H1 (cell line): ENCODE results near the gene RBMS1. TPM values are rescaled to one million over a fixed set of nuclear protein-coding genes. Genes with fewer than 3 reads are reported as not detected.

Experiments used
- CTCF ChIA-PET: fragments of 300-600 bp; sonication (Branson Sonifier 250); formaldehyde crosslinking; loops from one replicate; lab custom pipeline; 2021; ENCODE audit not compliant: partially characterized antibody; lab: Charles Lee
- POLR2A ChIA-PET: fragments of 300-600 bp; sonication (Branson Sonifier 250); formaldehyde crosslinking; loops from one replicate; lab custom pipeline; 2021; ENCODE audit warnings: inconsistent platforms; ENCODE audit not compliant: partially characterized antibody; lab: Charles Lee
- DNase-seq, 2 experiments: peaks; one replicate each; pipeline versions ENCODE4 v3.0.0 to v3.0.0-alpha.2; 2010 to 2022; ENCODE audit warnings: low spot score in 2 of 2, low read depth in 1 of 2, mixed read lengths in 1 of 2
- FAIRE-seq: peaks from 2 replicates; lab custom pipeline; 2011; peaks lifted over from hg19 to GRCh38; lab: Jason Lieb, UNC
- H2AFZ ChIP-seq: 2 replicates; pipeline ENCODE4 v1.8.1; 2012; ENCODE audit warnings: low read length, inconsistent platforms
- H2AK5ac ChIP-seq: 2 replicates; pipeline ENCODE4 v1.6.1; 2013; ENCODE audit warnings: low read depth, low read length
- H2BK120ac ChIP-seq: replicated peaks from 2 replicates; pipeline ENCODE3; 2013; ENCODE audit warnings: low read depth, low read length, inconsistent platforms
- H2BK12ac ChIP-seq: 2 replicates; pipeline ENCODE4 v1.6.1; 2013; ENCODE audit warnings: low read depth, low read length
- H2BK15ac ChIP-seq: 2 replicates; pipeline ENCODE4 v1.6.1; 2013; ENCODE audit warnings: low read length
- H2BK20ac ChIP-seq: 2 replicates; pipeline ENCODE4 v1.6.1; 2013; ENCODE audit warnings: low read length
- H2BK5ac ChIP-seq: 2 replicates; pipeline ENCODE4 v1.6.1; 2013; ENCODE audit warnings: low read depth, low read length
- H3K14ac ChIP-seq: 2 replicates; pipeline ENCODE4 v1.6.1; 2013; ENCODE audit warnings: inconsistent platforms; ENCODE audit not compliant: insufficient read length
- H3K18ac ChIP-seq: 2 replicates; pipeline ENCODE4 v1.6.1; 2013; ENCODE audit warnings: low read length; ENCODE audit errors: extremely low read depth
- H3K23ac ChIP-seq: 2 replicates; pipeline ENCODE4 v1.6.1; 2013; ENCODE audit warnings: inconsistent platforms; ENCODE audit not compliant: insufficient read length
- H3K23me2 ChIP-seq: 2 replicates; pipeline ENCODE4 v1.6.1; 2013; ENCODE audit warnings: low read depth, low read length
- H3K27ac ChIP-seq: 2 replicates; pipeline ENCODE4 v1.6.1; 2011; ENCODE audit warnings: low read depth, low read length, inconsistent platforms
- H3K27me3 ChIP-seq, 4 experiments: replicated peaks in 1 of 4; 1 replicate in 1 of 4; 2 replicates in 3 of 4; pipeline versions ENCODE4 v1.6.1 to v1.8.1; 2011 to 2013; ENCODE audit warnings: low read length in 3 of 4, mild to moderate bottlenecking in 3 of 4, inconsistent platforms in 2 of 4, mixed read lengths in 2 of 4, moderate library complexity in 1 of 4; ENCODE audit not compliant: control insufficient read depth in 3 of 4, insufficient read depth in 3 of 4; ENCODE audit errors: extremely low read depth in 1 of 4
- H3K36me3 ChIP-seq, 4 experiments: 2 replicates each; pipeline versions ENCODE4 v1.6.1 to v1.8.1; 2011 to 2013; ENCODE audit warnings: mild to moderate bottlenecking in 4 of 4, low read length in 3 of 4, moderate library complexity in 2 of 4, control low read depth in 1 of 4, inconsistent platforms in 1 of 4; ENCODE audit not compliant: insufficient read depth in 4 of 4, control insufficient read depth in 2 of 4
- H3K4ac ChIP-seq: replicated peaks from 2 replicates; pipeline ENCODE3; 2013; ENCODE audit warnings: low read length, low read depth, mixed read lengths, inconsistent platforms; ENCODE audit not compliant: insufficient read length
- H3K4me1 ChIP-seq, 4 experiments: replicated peaks in 1 of 4; 1 replicate in 1 of 4; 2 replicates in 3 of 4; pipeline versions ENCODE4 v1.6.1 to v1.8.1; 2011 to 2013; ENCODE audit warnings: low read length in 3 of 4, inconsistent platforms in 2 of 4, mixed read lengths in 1 of 4; ENCODE audit not compliant: insufficient read depth in 4 of 4, control insufficient read depth in 3 of 4
- H3K4me2 ChIP-seq, 2 experiments: 2 replicates each; pipeline versions ENCODE4 v1.6.1 to v1.8.1; 2011 to 2013; ENCODE audit warnings: low read depth in 2 of 2, low read length in 2 of 2, control low read depth in 1 of 2, inconsistent platforms in 1 of 2, mild to moderate bottlenecking in 1 of 2; ENCODE audit not compliant: insufficient read depth in 1 of 2
- H3K4me3 ChIP-seq, 4 experiments: fragments of 200-600, 300-600 bp in 1 of 4; sonication (generic), shearing (Covaris generic), sonication (Bioruptor Twin) in 1 of 4; 2 replicates each; pipeline versions ENCODE4 v1.5.1 to v1.8.1; 2011 to 2016; ENCODE audit warnings: low read length in 4 of 4, low read depth in 3 of 4, control low read depth in 2 of 4, inconsistent platforms in 2 of 4, mild to moderate bottlenecking in 2 of 4, mixed read lengths in 1 of 4, moderate library complexity in 1 of 4; ENCODE audit not compliant: insufficient read depth in 2 of 4; ENCODE audit errors: extremely low read depth in 1 of 4
- H3K56ac ChIP-seq: replicated peaks from 2 replicates; pipeline ENCODE3; 2013; ENCODE audit warnings: low read depth, mild to moderate bottlenecking, mixed read lengths, low read length, inconsistent platforms; ENCODE audit not compliant: insufficient read length
- H3K79me1 ChIP-seq: 2 replicates; pipeline ENCODE4 v1.6.1; 2013; ENCODE audit warnings: low read depth, low read length, control low read depth
- H3K79me2 ChIP-seq, 2 experiments: 2 replicates each; pipeline versions ENCODE4 v1.6.1 to v1.8.1; 2012 to 2013; ENCODE audit warnings: low read length in 2 of 2, mild to moderate bottlenecking in 2 of 2, inconsistent platforms in 1 of 2; ENCODE audit not compliant: insufficient read depth in 2 of 2, control insufficient read depth in 1 of 2
- H3K9ac ChIP-seq, 4 experiments: replicated peaks in 1 of 4; 1 replicate in 1 of 4; 2 replicates in 3 of 4; pipeline versions ENCODE4 v1.6.1 to v1.8.1; 2011 to 2013; ENCODE audit warnings: low read depth in 3 of 4, low read length in 3 of 4, control low read depth in 2 of 4, mild to moderate bottlenecking in 2 of 4, moderate library complexity in 2 of 4, inconsistent platforms in 1 of 4; ENCODE audit errors: extremely low read depth in 1 of 4
- H3K9me3 ChIP-seq, 2 experiments: 2 replicates each; pipeline versions ENCODE4 v1.6.1 to v1.8.1; 2012 to 2013; ENCODE audit warnings: mild to moderate bottlenecking in 2 of 2, moderate library complexity in 2 of 2, control low read depth in 1 of 2, inconsistent platforms in 1 of 2, low read depth in 1 of 2, low read length in 1 of 2, mixed read lengths in 1 of 2; ENCODE audit not compliant: insufficient read depth in 2 of 2
- H4K20me1 ChIP-seq, 2 experiments: replicated peaks in 1 of 2; 2 replicates each; pipeline versions ENCODE3 to v1.8.1; 2011 to 2013; ENCODE audit warnings: inconsistent platforms in 2 of 2, low read length in 2 of 2, mild to moderate bottlenecking in 1 of 2; ENCODE audit not compliant: insufficient read depth in 2 of 2, control insufficient read depth in 1 of 2
- H4K5ac ChIP-seq: 2 replicates; pipeline ENCODE4 v1.6.1; 2013; ENCODE audit warnings: low read length, low read depth, mixed read lengths, inconsistent platforms; ENCODE audit not compliant: insufficient read length
- H4K8ac ChIP-seq: 2 replicates; pipeline ENCODE4 v1.8.0; 2013; ENCODE audit warnings: mild to moderate bottlenecking, moderate library complexity, low read length, inconsistent platforms; ENCODE audit not compliant: insufficient read depth; ENCODE audit errors: extremely low read depth
- H4K91ac ChIP-seq: replicated peaks from 2 replicates; pipeline ENCODE3; 2013; ENCODE audit warnings: low read length, mixed read lengths, inconsistent platforms; ENCODE audit not compliant: insufficient read length
- BCL11A ChIP-seq, 2 experiments: IDR thresholded peaks; one replicate each; pipeline ENCODE4 v1.6.1; 2011; ENCODE audit warnings: low read depth in 2 of 2, low read length in 2 of 2, mild to moderate bottlenecking in 2 of 2
- CEBPB ChIP-seq: IDR thresholded peaks from 2 replicates; pipeline ENCODE4 v1.6.1; 2012; ENCODE audit warnings: low read depth, low read length
- KDM1A ChIP-seq: fragments of 200-600, 300-600 bp; sonication (generic); IDR thresholded peaks from 2 replicates; pipeline ENCODE4 v1.7.1; 2016; ENCODE audit warnings: mild to moderate bottlenecking, low read length, borderline replicate concordance
- KDM5A ChIP-seq: fragments of 200-600 bp; IDR thresholded peaks from 2 replicates; pipeline ENCODE4 v1.7.1; 2012; ENCODE audit warnings: mild to moderate bottlenecking, low read length, inconsistent platforms, mixed read lengths
- MAFK ChIP-seq: IDR thresholded peaks from 2 replicates; pipeline ENCODE4 v1.6.1; 2012; ENCODE audit warnings: low read depth, mild to moderate bottlenecking, improper control_type of control experiment, low read length
- SP2 ChIP-seq: IDR thresholded peaks from 2 replicates; pipeline ENCODE4 v1.6.1; 2012; ENCODE audit warnings: mild to moderate bottlenecking, low read length, inconsistent platforms
- SUZ12 ChIP-seq: fragments of 200-600 bp; sonication (generic); IDR thresholded peaks from 2 replicates; pipeline ENCODE4 v1.6.1; 2012; ENCODE audit warnings: mild to moderate bottlenecking, inconsistent platforms, low read length, moderate library complexity, mixed read lengths
- TCF12 ChIP-seq: IDR thresholded peaks from 2 replicates; pipeline ENCODE4 v1.6.1; 2011; ENCODE audit warnings: low read depth, mild to moderate bottlenecking, low read length
- polyA plus RNA-seq, 7 experiments: library from polyadenylated mRNA; depleted of rRNA in 3 of 7; stranded (reverse) in 5 of 7; unstranded in 2 of 7; fragments of >200 nt in 5 of 7; fragments of 200-250 nt in 2 of 7; gene quantifications; 1 replicate in 5 of 7; 2 replicates in 1 of 7; 4 replicates in 1 of 7; pipeline versions ENCODE4 v1.2.1 to v1.2.3, GENCODE V29; 2011 to 2013; ENCODE audit warnings: missing spikeins in 2 of 7, mixed read lengths in 2 of 7
- total RNA-seq: library from RNA; stranded (reverse); fragmentation: NEBNext Ultra II Directional; extraction: Animal tissue kit (Norgen Biotek cat#: 25700); gene quantifications from 2 replicates; pipeline ENCODE4 v1.2.1, GENCODE V29; 2021
- TF ChIP-seq, protein P1 (sequence below), 3 experiments: IDR thresholded peaks; 1 replicate in 2 of 3; 2 replicates in 1 of 3; pipeline versions ENCODE4 v1.5.1 to v1.6.1; 2011; ENCODE audit warnings: low read length in 3 of 3, mild to moderate bottlenecking in 3 of 3, inconsistent platforms in 2 of 3, low read depth in 1 of 3, moderate library complexity in 1 of 3; ENCODE audit not compliant: insufficient read depth in 1 of 3; ENCODE audit errors: control extremely low read depth in 1 of 3
- TF ChIP-seq, protein P2 (sequence below): IDR thresholded peaks from 2 replicates; pipeline ENCODE4 v1.6.1; 2011; ENCODE audit warnings: low read length, improper control_type of control experiment

RBMS1 gene
- total and polyA plus RNA-seq, 2 of the 8 experiments (the other 6 are each of a cell fraction or from before 2014, with no cell fraction given), result 53.7 to 60.0 TPM

DNA sequence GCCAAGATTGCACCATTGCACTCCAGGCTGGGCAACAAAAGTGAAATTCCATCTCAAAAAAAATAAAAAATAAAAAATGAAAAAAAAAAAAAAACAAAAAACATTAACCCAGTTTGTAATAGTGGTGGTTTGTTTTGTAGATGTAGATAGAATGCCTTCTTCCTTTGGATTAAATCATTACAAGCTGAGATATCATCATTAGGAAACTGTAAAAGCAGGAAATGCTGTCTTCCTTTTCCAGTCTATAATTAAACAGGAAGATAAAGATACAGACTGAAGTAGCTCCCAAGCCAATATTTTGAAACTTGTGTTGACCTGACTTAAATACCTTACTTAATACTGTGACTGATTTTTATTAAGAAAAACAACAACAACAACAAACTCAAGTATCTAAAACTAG lies 43.1 kb downstream of the RBMS1 start:
- no peaks in the 10 kb centered on the region for H3K23me2 ChIP-seq
- DNase-seq (no peak), FAIRE-seq (no peak)
- no peak overlapping the region for H4K5ac ChIP-seq
- no peak overlapping the region for H3K9ac ChIP-seq
- no peak overlapping the region for H3K4me3 ChIP-seq
- no peak overlapping the region for H4K91ac ChIP-seq
- no peak overlapping the region for H3K4ac ChIP-seq
- H3K14ac ChIP-seq, result no peak overlapping the region
- H3K79me2 ChIP-seq, result peaks cover 0 to 36% of the 10 kb centered on the region in 2 experiments; a peak in 2 of 4 replicates
- no peak overlapping the region for H2BK12ac ChIP-seq
- H2BK120ac ChIP-seq, result no peak overlapping the region
- H3K27ac ChIP-seq, result no peak overlapping the region
- H3K4me1 ChIP-seq, result no peaks in the 10 kb centered on the region
- H2BK5ac ChIP-seq, result no peak overlapping the region
- no peak overlapping the region for H2AFZ ChIP-seq
- no peak overlapping the region for H3K56ac ChIP-seq
- ChIA-PET CTCF (no interaction called here), POLR2A (no interaction called here)
- H3K27me3 ChIP-seq, result no peaks in the 10 kb centered on the region
- no peak overlapping the region for H3K23ac ChIP-seq
- no peak overlapping the region for H3K18ac ChIP-seq
- no peaks in the 10 kb centered on the region; a peak in 2 of 8 replicates for H3K36me3 ChIP-seq
- H2AK5ac ChIP-seq, result no peak overlapping the region
- H3K9me3 ChIP-seq, result peaks cover 0 to 5% of the 10 kb centered on the region in 2 experiments; a peak in 1 of 4 replicates
- peaks cover 5% of the 10 kb centered on the region; the same call in 1 of the 2 replicates for H3K79me1 ChIP-seq
- H4K8ac ChIP-seq, result no peak overlapping the region
- H2BK15ac ChIP-seq, result no peak overlapping the region
- no peak overlapping the region for H2BK20ac ChIP-seq
- peaks cover 0 to 2% of the 10 kb centered on the region in 2 experiments for H4K20me1 ChIP-seq
- H3K4me2 ChIP-seq, result no peak overlapping the region
- TF ChIP-seq SP2, result no peak
- TF ChIP-seq, protein P1, sequence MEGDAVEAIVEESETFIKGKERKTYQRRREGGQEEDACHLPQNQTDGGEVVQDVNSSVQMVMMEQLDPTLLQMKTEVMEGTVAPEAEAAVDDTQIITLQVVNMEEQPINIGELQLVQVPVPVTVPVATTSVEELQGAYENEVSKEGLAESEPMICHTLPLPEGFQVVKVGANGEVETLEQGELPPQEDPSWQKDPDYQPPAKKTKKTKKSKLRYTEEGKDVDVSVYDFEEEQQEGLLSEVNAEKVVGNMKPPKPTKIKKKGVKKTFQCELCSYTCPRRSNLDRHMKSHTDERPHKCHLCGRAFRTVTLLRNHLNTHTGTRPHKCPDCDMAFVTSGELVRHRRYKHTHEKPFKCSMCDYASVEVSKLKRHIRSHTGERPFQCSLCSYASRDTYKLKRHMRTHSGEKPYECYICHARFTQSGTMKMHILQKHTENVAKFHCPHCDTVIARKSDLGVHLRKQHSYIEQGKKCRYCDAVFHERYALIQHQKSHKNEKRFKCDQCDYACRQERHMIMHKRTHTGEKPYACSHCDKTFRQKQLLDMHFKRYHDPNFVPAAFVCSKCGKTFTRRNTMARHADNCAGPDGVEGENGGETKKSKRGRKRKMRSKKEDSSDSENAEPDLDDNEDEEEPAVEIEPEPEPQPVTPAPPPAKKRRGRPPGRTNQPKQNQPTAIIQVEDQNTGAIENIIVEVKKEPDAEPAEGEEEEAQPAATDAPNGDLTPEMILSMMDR (IDR thresholded peaks at IDR 0.05; ENCODE audit: control extremely low read depth in 1 of 3, insufficient read depth in 1 of 3, low read depth in 1 of 3, low read length in 3 of 3), result no peak
- TF ChIP-seq, protein P2, sequence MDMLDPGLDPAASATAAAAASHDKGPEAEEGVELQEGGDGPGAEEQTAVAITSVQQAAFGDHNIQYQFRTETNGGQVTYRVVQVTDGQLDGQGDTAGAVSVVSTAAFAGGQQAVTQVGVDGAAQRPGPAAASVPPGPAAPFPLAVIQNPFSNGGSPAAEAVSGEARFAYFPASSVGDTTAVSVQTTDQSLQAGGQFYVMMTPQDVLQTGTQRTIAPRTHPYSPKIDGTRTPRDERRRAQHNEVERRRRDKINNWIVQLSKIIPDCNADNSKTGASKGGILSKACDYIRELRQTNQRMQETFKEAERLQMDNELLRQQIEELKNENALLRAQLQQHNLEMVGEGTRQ, result no peak
- no peak for TF ChIP-seq KDM1A
- no peak for TF ChIP-seq CEBPB
- TF ChIP-seq KDM5A, result no peak
- TF ChIP-seq BCL11A (IDR thresholded peaks at IDR 0.05; ENCODE audit: low read depth in 2 of 2, low read length in 2 of 2), result no peak
- no peak for TF ChIP-seq MAFK
- no peak for TF ChIP-seq TCF12
- no peak for TF ChIP-seq SUZ12
